HG02642 (cell line): ENCODE measurements around the gene RBM24.

Source experiments
- ATAC-seq: cut with Tn5 transposase; IDR thresholded peaks from one replicate; pipeline ENCODE4 v1.9.1; 2021; ENCODE audit warnings: mild to moderate bottlenecking; ENCODE audit not compliant: unreplicated experiment, poor library complexity

Gene RBM24

GRCh38 chr6:17281100-17281496 lies at the start of gene RBM24:
RBM24 (plus strand) TSS chr6:17281361; CDS start chr6:17281582, 221 bp downstream.
- no peak for ATAC-seq

DNA sequence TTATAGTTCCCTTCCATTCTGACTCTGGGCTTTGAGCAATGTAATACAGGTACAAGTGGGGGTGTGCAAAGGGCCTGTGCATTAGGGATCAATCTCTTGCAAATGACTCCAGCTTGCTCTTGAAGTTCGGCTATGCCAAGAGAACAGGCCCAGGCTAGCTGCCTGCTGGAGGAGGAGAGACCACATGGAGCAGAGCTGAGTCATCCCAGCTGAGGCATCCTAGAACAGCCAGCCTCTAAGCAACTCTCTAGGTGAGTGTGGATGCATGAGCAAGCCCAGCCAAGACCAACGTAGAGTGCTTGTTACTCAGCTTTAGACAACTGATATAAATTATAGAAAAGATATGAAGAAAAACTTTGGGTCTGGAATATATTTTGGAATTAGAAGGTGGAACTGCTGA lies 47.6 kb upstream of the RBM24 start:
- ATAC-seq = no peak

DNA sequence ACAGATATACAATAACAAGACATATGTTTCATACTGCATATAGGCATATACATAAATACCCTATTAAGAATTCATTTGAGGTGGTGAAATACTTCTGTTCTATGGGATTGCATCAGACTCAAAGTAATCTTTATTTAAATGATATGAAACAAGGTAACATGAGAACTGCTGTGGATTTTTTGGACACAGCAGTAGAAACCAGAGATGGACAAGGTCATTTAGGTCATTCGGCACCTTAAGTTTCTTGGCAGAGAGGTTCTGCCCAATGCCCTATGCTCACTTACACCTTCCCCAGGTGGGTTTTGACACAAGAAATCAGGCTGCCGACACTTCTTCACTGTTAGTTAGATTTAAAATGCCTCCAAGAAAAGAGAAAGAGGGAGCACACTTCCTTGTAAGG lies 43.9 kb upstream of the RBM24 start:
- no peak for ATAC-seq

DNA sequence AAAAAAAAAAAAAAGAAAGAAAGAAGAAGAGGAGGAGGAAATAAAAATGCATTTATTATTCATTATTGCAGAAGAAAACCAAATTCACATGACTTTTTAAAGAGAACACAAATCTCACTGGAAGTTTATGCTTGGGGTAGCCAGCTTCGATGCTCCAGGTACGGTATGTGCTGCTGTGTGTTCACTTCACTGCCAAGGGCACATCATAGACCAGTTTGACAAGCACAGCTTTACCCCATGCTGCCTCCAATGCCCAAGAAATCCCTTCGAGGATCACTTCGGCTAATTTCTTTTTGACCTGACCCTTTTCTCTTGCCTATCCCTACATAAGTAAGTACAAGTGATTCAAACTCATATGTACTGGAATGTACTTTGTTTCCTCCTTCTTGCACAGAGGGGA lies 41.9 kb upstream of the RBM24 start:
- no peak for ATAC-seq

DNA sequence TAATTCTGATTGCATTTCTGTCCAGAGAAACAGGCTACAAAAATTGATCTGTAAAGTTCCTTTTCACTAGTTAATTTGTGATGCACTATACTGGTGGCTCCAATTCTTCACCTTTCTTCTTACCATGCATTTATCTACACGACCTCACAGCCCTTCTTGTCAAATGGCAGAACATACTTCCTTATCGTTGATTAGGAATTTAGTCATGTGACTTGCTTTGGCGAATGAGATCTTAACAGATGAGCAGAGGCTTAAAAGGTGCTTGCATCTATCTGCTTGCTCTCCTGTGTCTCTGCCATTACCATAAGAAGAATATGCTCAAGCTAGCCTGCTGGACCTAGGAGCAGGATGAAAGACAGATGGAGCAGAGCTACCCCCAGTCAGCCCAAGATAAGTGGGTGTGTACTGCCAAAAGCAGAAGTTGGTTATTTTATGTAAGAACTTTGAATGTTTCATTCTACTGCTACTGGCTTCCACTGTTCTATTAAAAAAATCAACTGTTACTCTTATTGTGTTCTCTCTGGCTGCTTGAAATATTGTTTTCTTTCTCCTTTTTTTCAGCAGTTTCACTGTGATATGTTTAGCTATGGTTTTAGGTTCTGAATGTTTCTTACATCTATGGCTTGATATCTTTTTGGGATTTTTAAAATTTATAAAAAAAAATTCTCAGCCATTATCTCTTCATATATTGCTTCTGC lies 40.2 kb upstream of the RBM24 start:
- no peak for ATAC-seq

- ATAC-seq = no peak
Observed at GRCh38 chr6:17242087-17242486, 39.1 kb upstream of the RBM24 start.

GRCh38 chr6:17250237-17250636 lies 30.9 kb upstream of the RBM24 start:
- no peak for ATAC-seq

DNA sequence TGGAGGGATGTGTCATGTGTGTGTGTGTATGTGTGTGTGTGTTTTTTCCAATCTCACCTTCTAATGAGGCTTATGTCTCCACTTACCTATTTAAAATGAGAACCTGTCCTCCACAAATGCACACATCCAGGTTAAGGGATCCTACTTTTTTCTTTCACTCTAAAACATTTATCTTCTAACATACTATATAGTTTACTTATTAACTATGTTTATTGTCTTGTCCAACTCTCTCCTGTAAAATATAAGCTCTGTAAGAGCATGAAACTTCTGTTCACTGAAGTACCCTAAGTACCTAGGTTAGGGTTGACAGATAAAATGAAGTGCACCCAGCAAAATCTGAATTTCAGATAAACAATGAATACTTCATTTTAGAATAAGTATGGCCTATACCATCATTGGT lies 29.2 kb upstream of the RBM24 start:
- ATAC-seq = no peak

DNA sequence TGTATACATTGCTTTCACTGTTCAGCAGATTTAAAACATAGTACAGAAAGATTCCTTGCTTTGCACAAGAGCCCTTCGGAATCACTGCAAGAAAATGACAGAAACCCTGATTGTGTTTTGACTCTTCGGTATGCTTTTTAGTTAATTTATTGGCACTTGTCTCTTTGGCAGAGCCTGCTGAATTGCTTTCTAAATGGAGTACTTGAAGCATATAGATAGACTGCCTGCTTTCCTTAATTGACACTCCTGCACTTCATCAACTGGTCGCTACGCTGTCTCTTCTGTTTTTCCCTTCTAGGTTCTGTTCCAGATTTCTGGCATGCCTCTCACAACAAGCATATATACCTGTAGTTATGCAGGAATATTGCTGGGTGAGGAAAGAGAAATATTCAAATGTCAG lies 22.4 kb upstream of the RBM24 start:
- no peak for ATAC-seq

DNA sequence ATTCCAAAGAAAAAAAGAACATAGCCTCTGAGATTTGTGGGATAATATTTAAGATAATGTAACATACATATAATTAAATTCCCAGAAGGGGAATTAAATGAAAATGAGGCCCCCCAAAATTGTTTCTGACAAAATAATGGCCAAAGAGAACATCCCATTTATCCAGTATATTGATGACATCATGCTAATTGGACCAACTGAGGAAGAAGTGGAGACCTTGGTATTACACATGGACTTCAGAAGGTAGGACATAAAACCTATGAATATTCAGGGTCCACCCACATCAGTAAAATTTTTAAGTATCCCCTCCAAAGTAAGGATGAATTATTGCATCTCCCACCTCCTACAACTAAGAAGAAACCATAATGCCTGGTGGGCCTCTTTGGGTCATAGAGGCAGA lies 15.6 kb upstream of the RBM24 start:
- ATAC-seq = no peak

DNA sequence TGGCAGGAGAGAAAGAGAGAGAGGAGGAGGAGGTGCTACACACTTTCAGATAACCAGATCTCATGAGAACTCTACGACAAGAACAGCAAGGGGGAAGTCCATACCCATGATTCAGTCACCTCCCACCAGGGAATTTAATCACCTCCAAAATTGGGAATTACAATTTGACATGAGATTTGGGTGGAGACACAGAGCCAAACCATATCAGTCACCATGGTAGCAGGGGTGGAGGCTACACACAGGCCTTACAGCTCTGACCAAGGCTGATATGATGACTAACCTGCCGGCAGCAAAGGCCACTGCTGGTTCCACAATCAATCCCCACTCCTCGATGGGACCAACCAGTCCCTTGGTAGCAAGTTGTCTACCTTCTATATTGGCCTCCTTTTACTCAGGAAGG lies 13.6 kb upstream of the RBM24 start:
- no peak for ATAC-seq

DNA sequence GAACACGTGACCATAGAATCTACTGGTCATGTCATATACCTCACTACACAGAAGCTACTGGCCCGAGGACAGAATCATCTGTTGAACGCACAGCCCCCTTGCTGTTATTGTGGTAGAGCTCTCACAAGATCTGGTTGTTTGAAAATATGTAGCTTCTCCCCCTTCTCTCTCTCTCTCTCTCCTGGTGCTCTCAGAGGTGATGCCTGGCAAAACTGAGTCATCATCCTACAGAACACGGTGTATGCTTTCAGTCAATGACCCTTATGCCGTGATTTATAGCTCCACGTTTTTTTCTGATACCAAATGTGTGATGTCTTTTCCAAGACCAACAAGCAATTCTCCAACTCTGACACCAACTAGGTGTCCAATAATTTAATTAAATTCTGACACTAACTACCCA lies 13.0 kb upstream of the RBM24 start:
- no peak for ATAC-seq

GRCh38 chr6:17269840-17270239 lies 11.3 kb upstream of the RBM24 start:
- ATAC-seq = no peak

DNA sequence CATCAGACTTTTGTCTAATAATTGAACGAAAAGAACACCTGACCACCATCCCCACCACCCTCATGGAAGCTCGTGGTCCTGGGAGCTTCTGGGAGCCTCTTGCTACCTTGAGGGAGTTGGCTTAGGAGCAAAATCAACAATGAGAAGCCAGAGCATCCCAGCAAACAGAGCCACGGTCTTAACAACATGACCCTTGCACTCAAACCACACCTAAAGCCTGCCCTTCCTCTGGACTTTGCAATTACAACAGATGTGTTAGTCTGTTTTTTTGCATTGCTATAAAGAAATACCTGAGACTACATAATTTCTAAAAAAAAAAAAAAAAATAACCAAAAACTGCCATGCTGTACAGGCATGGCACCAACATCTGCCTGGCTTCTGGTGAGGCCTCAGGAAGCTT lies 9.5 kb upstream of the RBM24 start:
- no peak for ATAC-seq

GRCh38 chr6:17276766-17277165 lies 4.4 kb upstream of the RBM24 start:
- no peak for ATAC-seq

DNA sequence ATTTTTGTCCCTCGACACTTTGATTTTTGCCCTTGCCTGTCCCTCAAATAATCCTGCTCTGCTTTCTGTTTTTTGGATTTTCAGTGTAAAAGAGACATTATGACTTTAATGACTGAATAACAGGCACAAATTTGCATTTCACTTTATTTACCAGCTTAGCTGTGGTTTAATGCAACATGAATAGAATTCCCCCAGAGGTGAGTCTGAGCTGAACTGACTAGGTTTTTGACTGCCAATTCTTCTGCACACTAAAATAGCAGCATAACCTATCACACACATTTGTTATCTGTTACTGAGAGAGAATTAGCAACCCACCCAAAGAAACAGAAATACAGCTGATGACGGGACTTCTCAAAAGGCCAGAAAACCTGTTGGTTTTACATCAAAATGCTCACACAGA lies 3.9 kb upstream of the RBM24 start:
- ATAC-seq = no peak

- no peak for ATAC-seq
Observed at GRCh38 chr6:17278289-17279063, 2.7 kb upstream of the RBM24 start.

DNA sequence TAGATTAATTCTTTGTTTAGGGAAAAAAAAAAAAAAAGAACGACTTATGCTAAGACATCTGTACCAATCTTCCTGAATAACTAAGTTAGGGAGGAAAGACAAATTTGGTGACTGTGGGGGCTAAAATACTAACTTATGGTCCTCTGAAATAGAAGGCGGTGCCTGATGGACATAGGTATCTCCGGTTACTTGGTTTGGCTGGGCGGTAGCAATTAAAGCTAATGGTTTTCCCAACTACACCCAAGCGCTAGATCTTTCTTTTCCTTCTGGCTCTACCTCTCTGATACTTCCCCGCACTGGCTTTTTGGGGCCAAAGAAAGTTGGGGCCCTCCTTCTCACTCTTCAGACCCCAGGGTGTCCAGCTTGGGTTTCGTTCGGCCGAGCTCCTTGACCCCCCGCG lies 1.0 kb upstream of the RBM24 start:
- no peak for ATAC-seq

DNA sequence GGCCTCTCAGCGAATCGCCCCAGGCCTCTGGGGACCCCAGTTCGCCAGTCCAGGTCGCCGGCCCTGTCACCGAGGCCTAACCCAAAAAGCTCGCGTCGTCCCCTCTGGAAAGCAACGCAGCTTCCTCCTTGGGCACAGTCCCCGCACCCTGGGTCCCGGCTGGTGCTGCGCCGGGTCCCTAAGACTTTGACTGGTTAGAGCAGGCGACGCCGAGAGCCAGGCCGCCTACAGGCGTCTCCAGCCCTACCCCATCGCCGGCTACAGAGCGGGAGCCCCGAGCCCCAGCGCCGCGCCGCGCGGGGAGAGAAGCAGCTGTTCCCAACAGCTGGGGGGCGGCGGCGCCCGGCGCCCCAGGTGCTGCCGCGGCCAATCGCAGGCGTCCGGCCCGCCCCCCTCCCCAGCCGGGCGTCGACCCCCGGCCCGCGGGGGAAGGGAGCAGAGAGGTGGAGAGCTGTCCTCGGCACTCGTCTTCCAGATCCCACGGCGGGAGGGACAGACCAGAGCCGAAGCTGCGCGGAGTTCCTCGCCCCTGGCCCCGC lies 540 bp upstream of the RBM24 start:
- no peak for ATAC-seq

DNA sequence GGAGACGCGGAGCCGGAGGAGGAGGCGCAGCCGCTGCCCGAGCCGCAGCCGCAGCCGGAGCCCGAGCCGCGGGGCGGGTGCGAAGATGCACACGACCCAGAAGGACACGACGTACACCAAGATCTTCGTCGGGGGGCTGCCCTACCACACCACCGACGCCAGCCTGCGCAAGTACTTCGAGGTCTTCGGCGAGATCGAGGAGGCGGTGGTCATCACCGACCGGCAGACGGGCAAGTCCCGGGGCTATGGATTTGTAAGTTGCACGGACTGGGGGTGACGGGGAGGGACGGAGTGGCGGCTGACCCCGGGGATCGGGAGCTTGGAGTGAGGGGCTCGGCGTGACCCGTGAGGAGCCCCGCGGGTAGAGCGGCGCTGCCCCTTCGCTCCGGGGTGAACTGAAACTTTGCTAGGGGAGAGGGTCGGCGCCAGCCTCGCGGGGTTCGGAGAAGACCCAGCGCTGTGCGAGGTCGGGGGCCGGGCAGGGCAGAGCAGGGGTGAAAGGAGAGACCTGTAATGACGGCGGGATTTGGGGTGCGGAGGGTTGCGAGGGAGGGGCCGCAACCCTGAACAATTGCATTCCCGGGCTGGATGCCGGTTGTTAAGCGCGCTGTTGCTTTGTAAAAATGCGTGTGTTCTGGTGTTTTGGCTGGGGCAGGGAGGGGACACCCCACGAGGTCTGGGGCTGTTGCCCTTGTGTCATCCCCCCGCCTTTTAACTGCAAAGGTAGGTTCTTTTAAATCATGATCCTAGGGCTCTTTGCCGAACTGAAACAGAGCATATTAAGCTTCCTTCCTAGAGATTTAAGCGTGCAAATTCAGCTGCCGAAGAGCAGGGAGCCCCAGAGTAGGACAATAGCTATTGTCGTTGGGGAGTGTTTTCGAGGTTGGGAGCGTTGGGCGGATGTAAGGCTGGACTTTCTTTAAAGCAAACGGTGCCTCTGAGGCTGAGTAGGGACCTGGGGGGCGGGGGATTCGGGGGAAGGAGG lies 628 bp downstream of the RBM24 start:
- no peak for ATAC-seq

DNA sequence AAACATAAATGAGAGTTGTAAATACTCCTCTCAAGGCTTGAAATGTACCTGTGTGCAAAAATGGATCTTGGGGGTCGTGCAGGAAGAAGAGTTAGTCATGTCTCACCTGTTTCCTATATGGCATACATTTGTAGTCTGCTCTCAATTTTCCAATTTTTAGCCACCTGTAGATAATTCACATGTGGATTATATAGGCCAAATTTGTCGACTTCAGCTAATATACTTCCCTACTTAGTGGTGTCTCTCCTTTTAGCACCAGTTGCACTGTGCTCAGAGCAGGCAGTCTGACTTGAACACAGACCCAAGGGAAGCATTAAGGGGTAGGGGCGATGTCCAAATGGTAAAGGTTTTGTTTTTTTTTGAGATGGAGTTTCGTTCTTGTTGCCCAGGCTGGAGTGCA lies 1.9 kb downstream of the RBM24 start:
- ATAC-seq = no peak
